H1 (cell line): Measurements from ENCODE around the gene HMCN2. TPM values are rescaled to one million over a fixed set of nuclear protein-coding genes. Genes with fewer than 3 reads are reported as not detected.

Experiments
- CHD1 ChIP-seq: IDR thresholded peaks from 2 replicates; pipeline ENCODE4 v1.6.1; 2012; ENCODE audit warnings: low read depth, low read length, improper control_type of control experiment
- CHD2 ChIP-seq: IDR thresholded peaks from 2 replicates; pipeline ENCODE4 v1.6.1; 2012; ENCODE audit warnings: low read length, improper control_type of control experiment
- CHD7 ChIP-seq: fragments of 300-600 bp; sonication (generic); IDR thresholded peaks from 2 replicates; pipeline ENCODE4 v1.7.1; 2012; ENCODE audit warnings: low read length, moderate library complexity, mild to moderate bottlenecking, inconsistent platforms; ENCODE audit not compliant: insufficient replicate concordance
- CREB1 ChIP-seq: IDR thresholded peaks from 2 replicates; pipeline ENCODE4 v1.6.1; 2012; ENCODE audit warnings: inconsistent platforms
- E2F6 ChIP-seq: IDR thresholded peaks from 2 replicates; pipeline ENCODE4 v1.6.1; 2012; ENCODE audit warnings: inconsistent platforms
- GTF2F1 ChIP-seq: IDR thresholded peaks from 2 replicates; pipeline ENCODE4 v1.6.1; 2012; ENCODE audit warnings: low read depth, low read length, improper control_type of control experiment, borderline replicate concordance
- JUN ChIP-seq: IDR thresholded peaks from 2 replicates; pipeline ENCODE4 v1.6.1; 2011; ENCODE audit warnings: low read depth, mild to moderate bottlenecking, improper control_type of control experiment, low read length
- MAFK ChIP-seq: IDR thresholded peaks from 2 replicates; pipeline ENCODE4 v1.6.1; 2012; ENCODE audit warnings: low read depth, mild to moderate bottlenecking, improper control_type of control experiment, low read length
- POLR2AphosphoS5 ChIP-seq: IDR thresholded peaks from 2 replicates; pipeline ENCODE4 v1.6.1; 2011; ENCODE audit warnings: low read depth, low read length
- TBP ChIP-seq: IDR thresholded peaks from 2 replicates; pipeline ENCODE4 v1.6.1; 2011; ENCODE audit warnings: low read depth, low read length, improper control_type of control experiment
- USF2 ChIP-seq: IDR thresholded peaks from 2 replicates; pipeline ENCODE4 v1.6.1; 2011; ENCODE audit warnings: low read length, improper control_type of control experiment
- YY1 ChIP-seq: IDR thresholded peaks from 2 replicates; pipeline ENCODE4 v1.6.1; 2011; ENCODE audit warnings: low read depth, mild to moderate bottlenecking, low read length
- polyA plus RNA-seq, 7 experiments: library from polyadenylated mRNA; depleted of rRNA in 3 of 7; stranded (reverse) in 5 of 7; unstranded in 2 of 7; fragments of >200 nt in 5 of 7; fragments of 200-250 nt in 2 of 7; gene quantifications; 1 replicate in 5 of 7; 2 replicates in 1 of 7; 4 replicates in 1 of 7; pipeline versions ENCODE4 v1.2.1 to v1.2.3, GENCODE V29; 2011 to 2013; ENCODE audit warnings: missing spikeins in 2 of 7, mixed read lengths in 2 of 7
- total RNA-seq: library from RNA; stranded (reverse); fragmentation: NEBNext Ultra II Directional; extraction: Animal tissue kit (Norgen Biotek cat#: 25700); gene quantifications from 2 replicates; pipeline ENCODE4 v1.2.1, GENCODE V29; 2021

The HMCN2 gene
- total and polyA plus RNA-seq, 2 of the 8 experiments (the other 6 are each of a cell fraction or from before 2014, with no cell fraction given), result 5.0 to 9.1 TPM

GRCh38 chr9:130300739-130301138 lies 35.2 kb downstream of the HMCN2 start (continued):
- TF ChIP-seq CHD7 (no peak), CREB1 (no peak), USF2 (no peak), CHD2 (no peak), POLR2AphosphoS5 (no peak), CHD1 (no peak), YY1 (no peak), GTF2F1 (no peak), MAFK (no peak), E2F6 (no peak), JUN (no peak), TBP (no peak)
